ENCODE measurements around the gene ATP1B4. TPM values are rescaled to one million over a fixed set of nuclear protein-coding genes. Genes with fewer than 3 reads are reported as not detected.

ATP1B4 gene
- total and polyA plus RNA-seq, 4 donors, result not detected

DNA sequence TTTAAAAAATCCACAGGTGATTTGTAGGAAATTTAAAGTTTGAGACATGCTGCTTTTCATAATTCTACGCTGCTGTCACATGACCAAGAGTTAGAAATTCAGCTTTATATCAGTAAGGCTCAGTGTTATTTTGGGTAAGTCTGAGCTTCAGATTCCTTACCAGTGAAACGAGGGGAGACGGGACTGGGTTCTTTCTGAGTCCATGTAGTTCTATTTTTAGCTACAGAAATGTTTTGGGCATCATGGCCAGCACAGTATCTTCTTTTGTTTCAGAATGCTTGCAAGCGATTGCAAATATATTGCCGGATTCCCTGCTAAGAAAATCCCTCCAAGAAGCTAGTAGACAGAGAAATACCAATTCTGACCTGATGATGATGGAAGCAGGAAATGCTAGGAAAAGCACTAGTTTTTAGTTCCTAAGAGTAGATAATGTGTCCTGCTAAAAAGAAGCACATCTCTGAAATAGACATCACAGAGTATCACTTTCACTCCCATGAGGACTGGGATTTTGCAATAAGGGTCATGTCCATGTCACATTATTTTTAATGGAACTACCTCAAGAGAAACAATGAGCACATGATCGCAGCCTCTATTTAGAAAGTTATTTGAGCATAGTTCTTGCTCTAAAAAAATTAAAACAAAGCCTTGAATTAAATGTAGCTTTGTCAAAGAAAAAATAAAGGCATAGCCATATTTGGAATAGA is 10.9 kb downstream of the ATP1B4 start:
- Histone ChIP-seq H3K27ac (ENCODE audit: low read depth in 1 of 2, low read length in 2 of 2) (no peak overlapping the region), H3K4me1 (ENCODE audit: control insufficient read depth in 4 of 4, insufficient read depth in 4 of 4, low read length in 3 of 4) (no peaks in the 10 kb centered on the region), H3K36me3 (ENCODE audit: control insufficient read depth in 4 of 4, insufficient read depth in 3 of 4, low read depth in 1 of 4, low read length in 3 of 4) (no peaks in the 10 kb centered on the region), H3K27me3 (ENCODE audit: control insufficient read depth in 4 of 4, insufficient read depth in 4 of 4, low read length in 3 of 4) (peaks cover 0 to 2% (median 0%) of the 10 kb centered on the region in 4 donors), H3K9ac (ENCODE audit: low read depth in 1 of 2, low read length in 2 of 2) (no peak overlapping the region), H3K4me3 (ENCODE audit: low read depth in 1 of 3, low read length in 3 of 3) (no peak overlapping the region), H3K9me3 (ENCODE audit: control insufficient read depth in 4 of 4, low read length in 3 of 4) (no peaks in the 10 kb centered on the region)
- no peak for DNase-seq (ENCODE audit: low spot score)
- WGBS, result 79% methylated on average over 6 of the region's 6 CpGs
- no peak for TF ChIP-seq EGR1 (IDR thresholded peaks at IDR 0.05; ENCODE audit: low read depth in 2 of 2)
- no peak for TF ChIP-seq RXRA (IDR thresholded peaks at IDR 0.05)
- no peak for TF ChIP-seq HNF4A (conservative IDR thresholded peaks at IDR 0.05)
- TF ChIP-seq, protein P1, sequence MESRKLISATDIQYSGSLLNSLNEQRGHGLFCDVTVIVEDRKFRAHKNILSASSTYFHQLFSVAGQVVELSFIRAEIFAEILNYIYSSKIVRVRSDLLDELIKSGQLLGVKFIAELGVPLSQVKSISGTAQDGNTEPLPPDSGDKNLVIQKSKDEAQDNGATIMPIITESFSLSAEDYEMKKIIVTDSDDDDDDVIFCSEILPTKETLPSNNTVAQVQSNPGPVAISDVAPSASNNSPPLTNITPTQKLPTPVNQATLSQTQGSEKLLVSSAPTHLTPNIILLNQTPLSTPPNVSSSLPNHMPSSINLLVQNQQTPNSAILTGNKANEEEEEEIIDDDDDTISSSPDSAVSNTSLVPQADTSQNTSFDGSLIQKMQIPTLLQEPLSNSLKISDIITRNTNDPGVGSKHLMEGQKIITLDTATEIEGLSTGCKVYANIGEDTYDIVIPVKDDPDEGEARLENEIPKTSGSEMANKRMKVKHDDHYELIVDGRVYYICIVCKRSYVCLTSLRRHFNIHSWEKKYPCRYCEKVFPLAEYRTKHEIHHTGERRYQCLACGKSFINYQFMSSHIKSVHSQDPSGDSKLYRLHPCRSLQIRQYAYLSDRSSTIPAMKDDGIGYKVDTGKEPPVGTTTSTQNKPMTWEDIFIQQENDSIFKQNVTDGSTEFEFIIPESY (IDR thresholded peaks at IDR 0.05), result no peak
- TF ChIP-seq HNF4G (IDR thresholded peaks at IDR 0.05), result no peak
- TF ChIP-seq, protein P2, sequence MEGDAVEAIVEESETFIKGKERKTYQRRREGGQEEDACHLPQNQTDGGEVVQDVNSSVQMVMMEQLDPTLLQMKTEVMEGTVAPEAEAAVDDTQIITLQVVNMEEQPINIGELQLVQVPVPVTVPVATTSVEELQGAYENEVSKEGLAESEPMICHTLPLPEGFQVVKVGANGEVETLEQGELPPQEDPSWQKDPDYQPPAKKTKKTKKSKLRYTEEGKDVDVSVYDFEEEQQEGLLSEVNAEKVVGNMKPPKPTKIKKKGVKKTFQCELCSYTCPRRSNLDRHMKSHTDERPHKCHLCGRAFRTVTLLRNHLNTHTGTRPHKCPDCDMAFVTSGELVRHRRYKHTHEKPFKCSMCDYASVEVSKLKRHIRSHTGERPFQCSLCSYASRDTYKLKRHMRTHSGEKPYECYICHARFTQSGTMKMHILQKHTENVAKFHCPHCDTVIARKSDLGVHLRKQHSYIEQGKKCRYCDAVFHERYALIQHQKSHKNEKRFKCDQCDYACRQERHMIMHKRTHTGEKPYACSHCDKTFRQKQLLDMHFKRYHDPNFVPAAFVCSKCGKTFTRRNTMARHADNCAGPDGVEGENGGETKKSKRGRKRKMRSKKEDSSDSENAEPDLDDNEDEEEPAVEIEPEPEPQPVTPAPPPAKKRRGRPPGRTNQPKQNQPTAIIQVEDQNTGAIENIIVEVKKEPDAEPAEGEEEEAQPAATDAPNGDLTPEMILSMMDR (IDR thresholded peaks at IDR 0.05; ENCODE audit: low read depth, low read length, missing input control), result no peak
- TF ChIP-seq FOXA1 (IDR thresholded peaks at IDR 0.05), result no peak
- no peak for TF ChIP-seq FOXA2 (IDR thresholded peaks at IDR 0.05)
- TF ChIP-seq, protein P3, sequence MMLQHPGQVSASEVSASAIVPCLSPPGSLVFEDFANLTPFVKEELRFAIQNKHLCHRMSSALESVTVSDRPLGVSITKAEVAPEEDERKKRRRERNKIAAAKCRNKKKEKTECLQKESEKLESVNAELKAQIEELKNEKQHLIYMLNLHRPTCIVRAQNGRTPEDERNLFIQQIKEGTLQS (IDR thresholded peaks at IDR 0.05), result no peak
- no peak for TF ChIP-seq YY1 (IDR thresholded peaks at IDR 0.05)
- TF ChIP-seq NR2F2 (IDR thresholded peaks at IDR 0.05), result no peak

DNA sequence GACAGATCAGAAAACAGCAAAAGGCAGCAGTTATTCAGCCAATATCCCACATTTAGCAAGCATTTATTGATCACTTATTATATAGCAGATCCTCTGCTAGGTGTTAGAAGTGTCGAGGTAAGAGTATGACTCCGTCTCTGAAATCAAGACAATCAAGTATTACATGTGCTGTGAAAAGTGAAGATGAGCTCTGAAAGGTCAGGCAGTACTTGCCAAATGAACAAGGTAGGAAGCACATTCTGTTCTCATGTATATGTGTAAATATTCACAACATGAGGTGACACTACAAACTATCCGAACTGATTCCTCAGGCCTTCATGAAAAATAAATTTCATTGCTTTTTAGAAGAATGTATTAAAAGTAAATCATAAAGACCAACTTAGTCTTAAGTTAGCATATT is 15.3 kb downstream of the ATP1B4 start:
- Histone ChIP-seq H3K36me3 (ENCODE audit: control insufficient read depth in 4 of 4, insufficient read depth in 3 of 4, low read depth in 1 of 4, low read length in 3 of 4) (no peaks in the 10 kb centered on the region), H3K27ac (ENCODE audit: low read depth in 1 of 2, low read length in 2 of 2) (no peak overlapping the region), H3K4me1 (ENCODE audit: control insufficient read depth in 4 of 4, insufficient read depth in 4 of 4, low read length in 3 of 4) (no peaks in the 10 kb centered on the region), H3K9ac (ENCODE audit: low read depth in 1 of 2, low read length in 2 of 2) (no peak overlapping the region), H3K4me3 (ENCODE audit: low read depth in 1 of 3, low read length in 3 of 3) (no peak overlapping the region), H3K27me3 (ENCODE audit: control insufficient read depth in 4 of 4, insufficient read depth in 4 of 4, low read length in 3 of 4) (peaks cover 0 to 2% (median 0%) of the 10 kb centered on the region in 4 donors), H3K9me3 (ENCODE audit: control insufficient read depth in 4 of 4, low read length in 3 of 4) (no peaks in the 10 kb centered on the region)
- TF ChIP-seq, protein P1 (IDR thresholded peaks at IDR 0.05), result no peak
- TF ChIP-seq YY1 (IDR thresholded peaks at IDR 0.05) (no peak), FOXA1 (IDR thresholded peaks at IDR 0.05) (no peak), JUND (IDR thresholded peaks at IDR 0.05) (no peak), HNF4G (IDR thresholded peaks at IDR 0.05) (no peak), SP1 (IDR thresholded peaks at IDR 0.05) (no peak)
- TF ChIP-seq, protein P3 (IDR thresholded peaks at IDR 0.05), result no peak
- WGBS, result 87% methylated on average over 3 of the region's 3 CpGs
- DNase-seq (ENCODE audit: low spot score), result no peak

Measured in liver (tissue), 9 donors.